GM23338 (cell line): ENCODE measurements around the gene HSDL1. TPM values are rescaled to one million over a fixed set of nuclear protein-coding genes. Genes with fewer than 3 reads are reported as not detected.

Experiments used
- ATAC-seq: fragments of 200-7000 bp; cut with Tn5 transposase; 3 replicates; pipeline ENCODE4 v1.9.1; 2020
- DNase-seq: peaks from one replicate; pipeline ENCODE4 v3.0.0-alpha.2; 2015; ENCODE audit warnings: low spot score
- H2AFZ ChIP-seq: fragments of 200-600 bp; sonication (generic); 2 replicates; pipeline ENCODE4 v1.8.0; 2016; ENCODE audit warnings: antibody characterized with exemption, mild to moderate bottlenecking, moderate library complexity
- H3F3A ChIP-seq: fragments of 200-600 bp; sonication (generic); replicated peaks from 2 replicates; pipeline ENCODE4 v1.8.0; 2017; ENCODE audit warnings: antibody characterized with exemption, mixed run types, low read depth
- H3K27ac ChIP-seq: fragments of 200-600 bp; sonication (generic); 2 replicates; pipeline ENCODE4 v1.6.1; 2016; ENCODE audit warnings: low read depth
- H3K27me3 ChIP-seq: fragments of 200-600 bp; sonication (generic); 2 replicates; pipeline ENCODE4 v1.8.0; 2016; ENCODE audit warnings: mild to moderate bottlenecking, mixed run types, moderate library complexity; ENCODE audit not compliant: insufficient read depth
- H3K36me3 ChIP-seq: fragments of 200-600 bp; sonication (generic); 2 replicates; pipeline ENCODE4 v1.8.0; 2016; ENCODE audit warnings: mild to moderate bottlenecking; ENCODE audit not compliant: insufficient read depth
- H3K4me1 ChIP-seq: fragments of 200-600 bp; sonication (generic); 2 replicates; pipeline ENCODE4 v1.8.0; 2016; ENCODE audit warnings: mild to moderate bottlenecking, moderate library complexity; ENCODE audit not compliant: insufficient read depth
- H3K4me2 ChIP-seq: fragments of 200-600 bp; sonication (generic); 2 replicates; pipeline ENCODE4 v1.7.1; 2017; ENCODE audit warnings: mixed run types
- H3K4me3 ChIP-seq: fragments of 200-600 bp; sonication (generic); 2 replicates; pipeline ENCODE4 v1.6.1; 2016; ENCODE audit warnings: mixed run types
- H3K79me2 ChIP-seq: fragments of 200-600 bp; sonication (generic); replicated peaks from 2 replicates; pipeline ENCODE4 v1.8.0; 2017; ENCODE audit warnings: mild to moderate bottlenecking; ENCODE audit not compliant: insufficient read depth
- H3K9me2 ChIP-seq: fragments of 200-600 bp; sonication (generic); 2 replicates; pipeline ENCODE4 v1.8.0; 2017; ENCODE audit not compliant: insufficient read depth
- H4K20me1 ChIP-seq: fragments of 200-600 bp; sonication (generic); replicated peaks from 2 replicates; pipeline ENCODE4 v1.8.0; 2017; ENCODE audit warnings: mild to moderate bottlenecking; ENCODE audit not compliant: insufficient read depth
- H3K27ac Mint-ChIP-seq: 2 replicates; pipeline ENCODE4 v1.8.0; 2020; ENCODE audit warnings: inconsistent platforms, mild to moderate bottlenecking, moderate library complexity, mixed read lengths
- H3K27me3 Mint-ChIP-seq: 3 replicates; pipeline ENCODE4 v1.8.0; 2022; ENCODE audit warnings: low read depth, mild to moderate bottlenecking, moderate library complexity, mixed read lengths, inconsistent platforms; ENCODE audit not compliant: insufficient read depth, poor library complexity
- H3K36me3 Mint-ChIP-seq: 3 replicates; pipeline ENCODE4 v1.8.0; 2021; ENCODE audit warnings: low read depth, mild to moderate bottlenecking, inconsistent platforms, moderate library complexity, mixed read lengths
- H3K4me1 Mint-ChIP-seq: 3 replicates; pipeline ENCODE4 v1.8.0; 2020; ENCODE audit warnings: mild to moderate bottlenecking, inconsistent platforms, mixed read lengths
- H3K4me3 Mint-ChIP-seq: 3 replicates; pipeline ENCODE4 v1.8.0; 2021; ENCODE audit warnings: moderate library complexity, mild to moderate bottlenecking, inconsistent platforms, mixed read lengths
- H3K9me3 Mint-ChIP-seq: 3 replicates; pipeline ENCODE4 v1.8.0; 2020; ENCODE audit warnings: moderate library complexity, mild to moderate bottlenecking, inconsistent platforms, mixed read lengths
- CREB1 ChIP-seq: fragments of 250-450 bp; sonication (Bioruptor Pico); IDR thresholded peaks from 2 replicates; pipeline ENCODE4 v1.5.0; 2020; ENCODE audit warnings: low read depth, mild to moderate bottlenecking, moderate library complexity
- ETS1 ChIP-seq: IDR thresholded peaks from 2 replicates; pipeline ENCODE4 v1.6.1; 2016; ENCODE audit warnings: antibody characterized with exemption
- EZH2 ChIP-seq: fragments of 200-600 bp; sonication (generic); IDR thresholded peaks from one replicate; pipeline ENCODE4 v1.8.0; 2017; ENCODE audit warnings: antibody characterized with exemption, mild to moderate bottlenecking, low read depth; ENCODE audit not compliant: unreplicated experiment
- EZH2phosphoT487 ChIP-seq: fragments of 200-600 bp; sonication (generic); IDR thresholded peaks from one replicate; pipeline ENCODE4 v1.8.1; 2018; ENCODE audit warnings: antibody characterized with exemption; ENCODE audit not compliant: unreplicated experiment
- JUNB ChIP-seq: IDR thresholded peaks from one replicate; pipeline ENCODE4 v1.6.1; 2016; ENCODE audit warnings: antibody characterized with exemption; ENCODE audit not compliant: unreplicated experiment
- NANOG ChIP-seq: IDR thresholded peaks from 2 replicates; pipeline ENCODE4 v1.6.1; 2016; ENCODE audit warnings: antibody characterized with exemption, borderline replicate concordance
- STAT1 ChIP-seq: IDR thresholded peaks from one replicate; pipeline ENCODE4 v1.6.1; 2016; ENCODE audit warnings: antibody characterized with exemption; ENCODE audit not compliant: unreplicated experiment
- ZNF114 ChIP-seq: fragments of 250-450 bp; sonication (Bioruptor Pico); IDR thresholded peaks from 2 replicates; pipeline ENCODE4 v1.5.0; 2020; ENCODE audit warnings: mild to moderate bottlenecking, moderate library complexity
- ZNF462 ChIP-seq: fragments of 250-450 bp; sonication (Bioruptor Pico); IDR thresholded peaks from 2 replicates; pipeline ENCODE4 v1.5.0; 2020; ENCODE audit warnings: mild to moderate bottlenecking, moderate library complexity
- polyA plus RNA-seq: library from polyadenylated mRNA; unstranded; fragments of >200 nt; fragmentation: Nextera tagmentation; extraction: Ambion mirVana; gene quantifications from 2 replicates; pipeline ENCODE4 v1.2.1, GENCODE V29; 2016
- total RNA-seq: library from RNA; depleted of rRNA; stranded (reverse); fragments of >200 nt; shearing (Covaris generic); gene quantifications from 2 replicates; pipeline ENCODE4 v1.2.3, GENCODE V29; 2014

The HSDL1 gene
- total and polyA plus RNA-seq, 2 experiments from 2014 or later: 16.6 to 46.1 TPM

- TF ChIP-seq ZNF462 (CRISPR knock-in tag) (no peak), STAT1 (no peak), CREB1 (CRISPR knock-in tag) (no peak)
These were observed 25.0 kb downstream of the HSDL1 start (continued) for GRCh38 chr16:84120023-84120422.

GRCh38 chr16:84119368-84119767 lies 25.6 kb downstream of the HSDL1 start:
- H3K4me2 ChIP-seq: no peak overlapping the region
- H3K36me3 ChIP-seq: no peaks in the 10 kb centered on the region; the same call in 1 of the 2 replicates
- H3K4me3 ChIP-seq: no peak overlapping the region
- H2AFZ ChIP-seq: no peak overlapping the region
- peaks cover 3% of the 10 kb centered on the region; the same call in 1 of the 2 replicates for H3F3A ChIP-seq
- peaks cover 19% of the 10 kb centered on the region for H3K79me2 ChIP-seq
- H3K27ac ChIP-seq: no peak overlapping the region
- Mint-ChIP-seq H3K9me3 (no peaks in the 10 kb centered on the region), H3K27me3 (no peaks in the 10 kb centered on the region), H3K36me3 (peaks cover 12% of the 10 kb centered on the region; the same call in 1 of the 3 replicates), H3K27ac (no peak overlapping the region), H3K4me1 (peaks cover 11% of the 10 kb centered on the region; the same call in 2 of the 3 replicates), H3K4me3 (no peak overlapping the region)
- DNase-seq (no peak), ATAC-seq (no peak)
- H3K9me2 ChIP-seq: no peaks in the 10 kb centered on the region
- peaks cover 17% of the 10 kb centered on the region for H3K4me1 ChIP-seq
- H4K20me1 ChIP-seq: peaks cover 9% of the 10 kb centered on the region; the same call in 1 of the 2 replicates
- no peaks in the 10 kb centered on the region for H3K27me3 ChIP-seq
- TF ChIP-seq ZNF462 (CRISPR knock-in tag): no peak
- TF ChIP-seq ETS1: no peak
- TF ChIP-seq JUNB: no peak
- no peak for TF ChIP-seq ZNF114 (CRISPR knock-in tag)
- TF ChIP-seq CREB1 (CRISPR knock-in tag): no peak
- TF ChIP-seq EZH2phosphoT487: no peak
- no peak for TF ChIP-seq EZH2
- TF ChIP-seq STAT1: no peak
- no peak for TF ChIP-seq NANOG
